Hypothalamus (tissue), 51 donors: ENCODE data around the gene TTC7B.

ENCODE experiments used
- DNase-seq, 51 donors: peaks; one replicate each; lab custom pipeline; 2025; lab: John Stamatoyannopoulos, UW

TTC7B gene

GRCh38 chr14:90583427-90583826 is 232.8 kb downstream of the TTC7B start:
- DNase-seq, result no peak

GRCh38 chr14:90582166-90582565 is 234.1 kb downstream of the TTC7B start:
- no peak for DNase-seq

GRCh38 chr14:90581745-90582144 is 234.5 kb downstream of the TTC7B start:
- DNase-seq, result no peak

GRCh38 chr14:90580377-90581335 is 235.6 kb downstream of the TTC7B start:
- no peak for DNase-seq

- DNase-seq, result no peak
Observed at GRCh38 chr14:90579816-90580215, 236.4 kb downstream of the TTC7B start.

GRCh38 chr14:90579088-90579487 is 237.1 kb downstream of the TTC7B start:
- no peak for DNase-seq

- peak in 9 of 51 donors; percentile 27 to 57 (median 45) for DNase-seq
Observed at GRCh38 chr14:90578283-90578985, 237.8 kb downstream of the TTC7B start.

- peak in 9 of 51 donors; percentile 28 to 57 (median 45) for DNase-seq
Observed at GRCh38 chr14:90577661-90578282, 238.5 kb downstream of the TTC7B start.

GRCh38 chr14:90576981-90577660 is 239.1 kb downstream of the TTC7B start:
- peak in 2 of 51 donors; percentile 21 to 32 for DNase-seq

- no peak for DNase-seq
Observed at GRCh38 chr14:90576581-90576980, 239.6 kb downstream of the TTC7B start.

GRCh38 chr14:90575781-90576180 is 240.4 kb downstream of the TTC7B start:
- DNase-seq, result peak in 1 of 51 donors; percentile 30

- DNase-seq, result no peak
Observed at GRCh38 chr14:90575336-90575735, 240.9 kb downstream of the TTC7B start.

- peak in 2 of 51 donors; percentile 33 for DNase-seq
Observed at GRCh38 chr14:90574188-90575131, 241.8 kb downstream of the TTC7B start.

GRCh38 chr14:90573385-90574105 is 242.7 kb downstream of the TTC7B start:
- peak in 1 of 51 donors; percentile 26 for DNase-seq

- no peak for DNase-seq
Observed at GRCh38 chr14:90572441-90573150, 243.6 kb downstream of the TTC7B start.

- DNase-seq, result no peak
Observed at GRCh38 chr14:90571149-90571947, 244.9 kb downstream of the TTC7B start.

GRCh38 chr14:90570461-90570860 is 245.8 kb downstream of the TTC7B start:
- DNase-seq, result no peak
